ENCODE data around the gene MGAT3. TPM values are rescaled to one million over a fixed set of nuclear protein-coding genes. Genes with fewer than 3 reads are reported as not detected.

MGAT3 gene
- total RNA-seq = 0.11 and 0.13 TPM in 2 replicates

GRCh38 chr22:39456522-39457197 is at the start of gene MGAT3:
Gene MGAT3, plus strand, starts transcription at chr22:39457012. Its CDS starts 30,336 bp downstream, at chr22:39487348.

GRCh38 chr22:39502109-39502788 is 45.4 kb downstream of the MGAT3 start, which contains the start of gene MIEF1:
Gene MIEF1, plus strand, starts transcription at chr22:39502290. Its CDS starts 9,005 bp downstream, at chr22:39511295.

GRCh38 chr22:39520226-39521105 is 63.7 kb downstream of the MGAT3 start, which contains the start of gene ATF4:
Gene ATF4, plus strand, starts transcription at chr22:39520562. Its CDS starts 884 bp downstream, at chr22:39521446.

GRCh38 chr22:39532215-39533073 is 75.6 kb downstream of the MGAT3 start, which contains the start of gene RPS19BP1:
Gene RPS19BP1, minus strand, starts transcription at chr22:39532748. Its CDS starts 10 bp downstream, at chr22:39532738.

Other genes starting within 250 kb of the MGAT3 start
- gene PDGFB, start 212.0 kb upstream of the MGAT3 start, total RNA-seq = 0.32 TPM in 1 of 2 replicates, not detected in the other
- gene RPL3, start 137.4 kb upstream of the MGAT3 start, total RNA-seq = 2,441 and 2,999 TPM in 2 replicates
- 4.8 and 11.0 TPM in 2 replicates for gene SYNGR1, start 107.0 kb upstream of the MGAT3 start, total RNA-seq
- gene TAB1, start 57.2 kb upstream of the MGAT3 start, total RNA-seq = 10.7 and 11.4 TPM in 2 replicates
- gene MIEF1, start 45.3 kb downstream of the MGAT3 start, total RNA-seq = 26.4 and 27.3 TPM in 2 replicates
- gene ATF4, start 63.5 kb downstream of the MGAT3 start, total RNA-seq = 305 and 309 TPM in 2 replicates
- gene RPS19BP1, start 75.7 kb downstream of the MGAT3 start, total RNA-seq = 32.0 and 34.4 TPM in 2 replicates
- under 0.01 TPM in 2 replicates for gene CACNA1I, start 113.7 kb downstream of the MGAT3 start, total RNA-seq